Thyroid gland (tissue), 4 donors: Measurements from ENCODE around the gene VPS54. TPM values are rescaled to one million over a fixed set of nuclear protein-coding genes. Genes with fewer than 3 reads are reported as not detected.

Experiments used
- DNase-seq, 2 donors: peaks; one replicate each; pipeline ENCODE4 v3.0.0-alpha.2; 2019
- H3K27ac ChIP-seq, 3 donors: fragments of 200-600 bp; sonication (generic); 1 replicate in 2 of 3; 2 replicates in 1 of 3; pipeline ENCODE4 v1.5.1; 2016 to 2019; ENCODE audit warnings: mild to moderate bottlenecking in 1 of 3, moderate library complexity in 1 of 3
- H3K27me3 ChIP-seq: fragments of 200-600 bp; sonication (generic); one replicate; pipeline ENCODE4 v1.5.1; 2019
- H3K36me3 ChIP-seq, 2 donors: fragments of 200-600 bp; sonication (generic); one replicate each; pipeline ENCODE4 v1.5.1; 2016 to 2019
- H3K4me1 ChIP-seq, 2 donors: fragments of 200-600 bp; sonication (generic); one replicate each; pipeline ENCODE4 v1.5.1; 2017 to 2019
- H3K4me3 ChIP-seq, 3 donors: fragments of 200-600 bp; sonication (generic); replicated peaks in 1 of 3; 1 replicate in 2 of 3; 2 replicates in 1 of 3; pipeline ENCODE4 v1.5.1; 2016; ENCODE audit warnings: mild to moderate bottlenecking in 1 of 3
- H3K9me3 ChIP-seq: fragments of 200-600 bp; sonication (generic); one replicate; pipeline ENCODE4 v1.5.1; 2017
- POLR2A ChIP-seq, 2 donors: fragments of 450-650 bp; IDR thresholded peaks; one replicate each; pipeline ENCODE4 v1.6.1; 2017; ENCODE audit warnings: antibody characterized with exemption in 2 of 2, mild to moderate bottlenecking in 2 of 2, moderate library complexity in 1 of 2
- WGBS, 2 donors: methylation state at CpG; one replicate each; pipeline ENCODE4 v1.1.5; 2017; 5-methylcytosine and 5-hydroxymethylcytosine counted together
- intact Hi-C: fragments of 100-400 bp; cut with DNase I; formaldehyde crosslinking; loops from one replicate; pipeline ENCODE4 v1.15.1; 2023
- total RNA-seq, 4 donors: library from RNA; depleted of rRNA; stranded (reverse); fragments of >200 nt; gene quantifications; one replicate each; pipeline ENCODE4 v1.2.3, GENCODE V29; 2016
- TF ChIP-seq, protein P1 (sequence below), 6 experiments: fragments of 200-600 bp in 3 of 6; fragments of 450-650 bp in 3 of 6; sonication (generic) in 3 of 6; IDR thresholded peaks; one replicate each; pipeline ENCODE4 v1.5.1; 2016 to 2019; ENCODE audit warnings: antibody characterized with exemption in 6 of 6, mild to moderate bottlenecking in 2 of 6, inconsistent platforms in 1 of 6, moderate library complexity in 1 of 6

VPS54 gene
- total RNA-seq, 4 donors from 2014 or later, result 34.4 to 40.8 (median 35.9) TPM

DNA sequence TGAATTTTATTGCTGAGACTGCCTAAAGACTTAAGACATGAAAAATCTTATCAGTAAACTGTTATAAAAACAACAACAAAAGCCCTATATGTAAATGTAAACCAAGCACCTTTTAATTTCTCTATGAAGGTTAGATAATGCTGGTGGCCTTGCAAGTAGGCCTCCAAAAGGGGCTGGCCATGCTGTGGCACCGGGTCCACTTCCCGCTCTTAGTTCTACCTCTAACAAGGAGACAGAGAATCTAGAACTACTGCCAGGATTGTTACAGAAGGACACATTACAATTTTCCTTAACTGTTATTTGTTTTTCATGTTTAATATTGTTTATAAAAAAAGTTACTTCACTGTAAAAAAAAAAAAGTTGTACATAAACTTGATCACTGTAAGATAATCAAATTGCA lies 128.6 kb downstream of the VPS54 start:
- H3K27ac ChIP-seq, result no peak overlapping the region
- H3K9me3 ChIP-seq, result no peaks in the 10 kb centered on the region
- no peak for DNase-seq
- no peaks in the 10 kb centered on the region for H3K4me1 ChIP-seq
- TF ChIP-seq, protein P1, sequence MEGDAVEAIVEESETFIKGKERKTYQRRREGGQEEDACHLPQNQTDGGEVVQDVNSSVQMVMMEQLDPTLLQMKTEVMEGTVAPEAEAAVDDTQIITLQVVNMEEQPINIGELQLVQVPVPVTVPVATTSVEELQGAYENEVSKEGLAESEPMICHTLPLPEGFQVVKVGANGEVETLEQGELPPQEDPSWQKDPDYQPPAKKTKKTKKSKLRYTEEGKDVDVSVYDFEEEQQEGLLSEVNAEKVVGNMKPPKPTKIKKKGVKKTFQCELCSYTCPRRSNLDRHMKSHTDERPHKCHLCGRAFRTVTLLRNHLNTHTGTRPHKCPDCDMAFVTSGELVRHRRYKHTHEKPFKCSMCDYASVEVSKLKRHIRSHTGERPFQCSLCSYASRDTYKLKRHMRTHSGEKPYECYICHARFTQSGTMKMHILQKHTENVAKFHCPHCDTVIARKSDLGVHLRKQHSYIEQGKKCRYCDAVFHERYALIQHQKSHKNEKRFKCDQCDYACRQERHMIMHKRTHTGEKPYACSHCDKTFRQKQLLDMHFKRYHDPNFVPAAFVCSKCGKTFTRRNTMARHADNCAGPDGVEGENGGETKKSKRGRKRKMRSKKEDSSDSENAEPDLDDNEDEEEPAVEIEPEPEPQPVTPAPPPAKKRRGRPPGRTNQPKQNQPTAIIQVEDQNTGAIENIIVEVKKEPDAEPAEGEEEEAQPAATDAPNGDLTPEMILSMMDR (IDR thresholded peaks at IDR 0.05), result no peak
- TF ChIP-seq POLR2A (IDR thresholded peaks at IDR 0.05), result no peak
- WGBS, 2 donors, result 88 to 92% methylated on average over 2 of the region's 2 CpGs
- H3K27me3 ChIP-seq, result no peaks in the 10 kb centered on the region
- no peak overlapping the region for H3K4me3 ChIP-seq
- intact Hi-C loops, result no loop called here
- H3K36me3 ChIP-seq, result peaks cover 9% of the 10 kb centered on the region in 2 donors

DNA sequence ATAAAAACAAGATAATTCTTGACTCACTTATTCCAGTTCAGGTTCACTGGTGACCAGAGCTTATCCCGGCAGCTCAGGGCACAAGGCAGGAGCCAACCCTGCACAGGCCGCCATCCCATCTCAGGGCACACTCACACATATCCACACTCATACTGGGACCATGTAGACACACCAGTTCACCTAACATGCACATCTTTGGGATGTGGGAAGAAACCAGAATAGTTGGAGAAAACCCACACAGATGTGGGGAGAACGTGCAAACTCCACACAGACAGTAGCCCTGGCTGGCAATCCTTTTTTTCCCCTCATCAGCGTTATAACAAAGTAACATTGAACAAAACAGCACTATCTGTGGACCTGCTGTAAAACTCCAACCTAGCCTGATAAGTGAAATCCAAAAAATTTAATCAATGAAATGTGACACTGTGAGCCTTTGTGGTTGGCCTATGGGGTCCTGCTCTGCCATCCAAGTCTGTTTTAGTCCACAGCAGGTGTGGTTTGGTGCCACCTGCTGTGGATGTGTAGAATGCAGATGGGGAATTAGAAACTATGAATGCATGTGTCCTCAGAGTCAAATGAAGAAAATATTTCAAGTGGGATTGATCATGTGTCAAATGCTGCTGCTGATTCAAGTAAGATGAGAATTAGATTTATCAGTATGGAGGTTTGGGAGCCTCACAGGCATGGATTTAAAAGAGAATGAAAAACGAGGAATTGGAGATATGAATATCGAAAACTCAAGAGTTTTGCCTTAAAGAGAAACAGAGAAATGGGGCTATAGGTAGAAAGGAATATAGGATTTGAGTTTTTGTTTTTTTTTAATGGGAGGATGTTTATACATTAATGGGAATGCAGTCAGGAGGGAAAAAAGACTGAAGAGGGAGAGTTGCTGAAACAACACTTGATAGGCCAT lies 130.5 kb downstream of the VPS54 start:
- Histone ChIP-seq H3K27ac (no peak overlapping the region), H3K9me3 (no peaks in the 10 kb centered on the region), H3K4me1 (no peaks in the 10 kb centered on the region), H3K36me3 (peaks cover 16 to 19% of the 10 kb centered on the region in 2 donors), H3K27me3 (no peaks in the 10 kb centered on the region), H3K4me3 (no peak overlapping the region)
- intact Hi-C loops, result no loop called here
- 92 to 97% methylated on average over 6 of the region's 6 CpGs for WGBS, 2 donors
- TF ChIP-seq, protein P1 (IDR thresholded peaks at IDR 0.05), result peak; percentile 41 to 74 (median 62)
- TF ChIP-seq POLR2A (IDR thresholded peaks at IDR 0.05), result no peak
- peak; percentile 42 to 44 for DNase-seq

DNA sequence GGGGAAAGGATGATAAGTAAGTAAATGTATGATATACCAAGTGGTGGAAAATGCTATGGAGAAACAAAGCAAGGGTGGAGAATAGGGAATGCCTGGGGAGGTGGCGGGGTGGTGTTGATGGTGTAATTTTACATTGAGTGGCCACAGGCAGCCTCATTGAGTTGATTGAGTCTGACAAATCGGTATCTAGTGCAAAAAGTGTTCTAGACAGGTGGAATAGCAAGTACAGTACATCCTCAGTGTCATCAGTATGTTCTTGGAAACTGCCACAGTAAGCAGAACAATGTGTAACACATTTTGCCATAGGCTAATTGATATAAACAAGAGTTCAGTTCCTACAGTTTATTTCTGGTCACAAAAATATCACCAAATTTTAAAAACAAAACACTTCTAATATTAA lies 131.2 kb downstream of the VPS54 start:
- H3K9me3 ChIP-seq, result no peaks in the 10 kb centered on the region
- intact Hi-C loops, result no loop called here
- H3K27ac ChIP-seq, result no peak overlapping the region
- no peaks in the 10 kb centered on the region for H3K4me1 ChIP-seq
- TF ChIP-seq POLR2A (IDR thresholded peaks at IDR 0.05), result no peak
- TF ChIP-seq, protein P1 (IDR thresholded peaks at IDR 0.05), result no peak
- no peak for DNase-seq
- H3K4me3 ChIP-seq, result no peak overlapping the region
- no peaks in the 10 kb centered on the region for H3K27me3 ChIP-seq
- 87 to 96% methylated on average over 2 of the region's 2 CpGs for WGBS, 2 donors
- peaks cover 16 to 26% of the 10 kb centered on the region in 2 donors for H3K36me3 ChIP-seq

DNA sequence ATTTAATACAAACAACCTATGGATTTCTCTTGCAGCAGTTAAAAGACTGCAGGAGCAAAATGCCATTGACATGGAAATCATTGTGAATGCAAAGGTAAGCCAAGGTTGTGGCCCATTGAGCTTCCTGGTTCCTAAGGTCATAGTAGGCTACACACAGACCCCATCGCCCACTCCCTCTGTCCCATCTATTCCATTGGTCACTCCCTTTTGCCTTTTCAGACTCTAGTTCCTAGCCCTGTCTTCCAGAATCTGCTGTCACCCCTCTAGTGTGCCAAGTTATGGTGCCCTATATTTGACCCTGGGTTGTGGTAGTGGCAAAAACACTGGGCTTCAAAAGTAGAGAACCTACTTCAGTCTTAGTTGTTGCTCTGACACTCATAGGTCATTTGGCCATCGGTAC lies 132.8 kb downstream of the VPS54 start:
- Histone ChIP-seq H3K27me3 (no peaks in the 10 kb centered on the region), H3K9me3 (no peaks in the 10 kb centered on the region), H3K4me3 (no peak overlapping the region), H3K27ac (no peak overlapping the region), H3K4me1 (no peaks in the 10 kb centered on the region), H3K36me3 (peaks cover 16 to 30% of the 10 kb centered on the region in 2 donors)
- TF ChIP-seq POLR2A (IDR thresholded peaks at IDR 0.05), result no peak
- TF ChIP-seq, protein P1 (IDR thresholded peaks at IDR 0.05), result no peak
- no peak for DNase-seq
- 92 to 100% methylated on average over 2 of the region's 2 CpGs for WGBS, 2 donors
- intact Hi-C loops, result no loop called here

DNA sequence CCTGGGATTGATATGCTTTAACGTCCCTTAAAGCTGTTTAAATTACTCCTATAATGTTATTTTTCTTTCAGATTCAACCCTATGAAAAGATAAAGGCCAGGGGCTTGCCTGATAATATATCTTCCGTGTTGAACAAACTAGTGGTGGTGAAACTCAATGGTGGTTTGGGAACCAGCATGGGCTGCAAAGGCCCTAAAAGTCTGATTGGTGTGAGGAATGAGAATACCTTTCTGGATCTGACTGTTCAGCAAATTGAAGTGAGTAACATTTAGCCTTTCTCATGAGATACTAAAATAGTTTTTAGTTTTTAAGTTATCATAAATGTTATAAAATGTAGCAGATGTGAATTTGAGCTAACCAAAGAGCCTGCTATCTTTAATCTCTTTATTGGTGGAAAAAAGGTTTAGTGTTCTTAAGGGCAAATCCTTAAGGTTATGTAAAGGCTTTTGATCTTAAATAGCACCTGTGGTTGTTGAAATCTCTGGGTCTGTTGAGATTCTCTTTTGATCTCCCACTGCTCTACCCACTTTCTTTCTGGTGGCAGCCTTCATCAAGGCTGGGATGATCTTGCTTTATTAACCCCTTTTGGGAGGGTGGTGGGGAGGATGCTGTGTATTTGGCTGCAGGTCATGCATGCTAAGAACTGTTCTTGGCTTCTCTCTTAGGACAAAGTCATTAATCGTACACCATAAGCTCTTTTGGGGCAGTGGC lies 136.7 kb downstream of the VPS54 start:
- no peak overlapping the region for H3K27ac ChIP-seq
- H3K4me1 ChIP-seq, result no peaks in the 10 kb centered on the region
- no peak overlapping the region for H3K4me3 ChIP-seq
- intact Hi-C loops, result no loop called here
- no peaks in the 10 kb centered on the region for H3K9me3 ChIP-seq
- peaks cover 16 to 30% of the 10 kb centered on the region in 2 donors for H3K36me3 ChIP-seq
- TF ChIP-seq, protein P1 (IDR thresholded peaks at IDR 0.05), result no peak
- no peak for TF ChIP-seq POLR2A (IDR thresholded peaks at IDR 0.05)
- H3K27me3 ChIP-seq, result no peaks in the 10 kb centered on the region
- 90 to 96% methylated on average over 3 of the region's 3 CpGs for WGBS, 2 donors
- no peak for DNase-seq
